GM18508 (cell line): Measurements from ENCODE around the gene PSMB3.

Source experiments
- ATAC-seq: cut with Tn5 transposase; IDR thresholded peaks from one replicate; pipeline ENCODE4 v1.9.1; 2021; ENCODE audit warnings: moderate number of reproducible peaks; ENCODE audit not compliant: insufficient read depth, unreplicated experiment

The PSMB3 gene

DNA sequence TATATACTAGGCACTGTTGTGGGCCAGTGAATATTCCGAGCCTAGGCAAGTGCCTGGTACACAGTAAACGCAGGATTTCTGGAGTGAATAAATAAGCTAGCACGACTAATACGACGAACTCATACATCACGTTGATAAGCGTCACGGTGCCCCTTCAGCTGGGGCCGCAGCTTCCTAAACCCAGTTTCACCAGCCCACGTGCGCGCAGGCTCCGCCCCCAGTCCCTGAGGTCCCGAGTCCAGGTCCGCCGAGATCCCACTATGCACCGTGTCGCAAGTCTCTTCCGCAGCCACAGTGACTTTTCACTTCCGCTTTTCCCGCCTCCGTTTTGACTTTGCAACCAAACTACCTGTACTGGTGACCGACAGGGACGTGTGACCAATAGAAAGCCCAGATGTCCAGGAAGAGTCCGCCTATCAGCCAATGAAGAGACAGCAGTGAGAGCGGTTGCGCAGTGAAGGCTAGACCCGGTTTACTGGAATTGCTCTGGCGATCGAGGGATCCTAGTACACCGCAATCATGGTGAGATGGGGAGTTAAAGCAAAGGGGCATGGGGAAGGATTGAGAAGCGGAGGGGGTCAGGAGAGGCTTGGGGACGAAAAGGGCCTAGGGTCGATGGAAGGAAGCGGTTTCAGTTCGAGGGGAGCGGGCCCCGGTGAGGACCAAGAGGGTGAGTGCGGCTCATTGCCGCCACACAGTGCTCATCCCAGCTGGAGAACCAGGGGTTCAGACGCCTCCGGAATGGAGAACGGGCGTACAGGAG lies at the start of gene PSMB3:
Gene PSMB3, plus strand, starts transcription at position 434 of the 763 bp plus-strand sequence. Its CDS starts 86 bp downstream, at position 520.
- peak; percentile 78 for ATAC-seq

DNA sequence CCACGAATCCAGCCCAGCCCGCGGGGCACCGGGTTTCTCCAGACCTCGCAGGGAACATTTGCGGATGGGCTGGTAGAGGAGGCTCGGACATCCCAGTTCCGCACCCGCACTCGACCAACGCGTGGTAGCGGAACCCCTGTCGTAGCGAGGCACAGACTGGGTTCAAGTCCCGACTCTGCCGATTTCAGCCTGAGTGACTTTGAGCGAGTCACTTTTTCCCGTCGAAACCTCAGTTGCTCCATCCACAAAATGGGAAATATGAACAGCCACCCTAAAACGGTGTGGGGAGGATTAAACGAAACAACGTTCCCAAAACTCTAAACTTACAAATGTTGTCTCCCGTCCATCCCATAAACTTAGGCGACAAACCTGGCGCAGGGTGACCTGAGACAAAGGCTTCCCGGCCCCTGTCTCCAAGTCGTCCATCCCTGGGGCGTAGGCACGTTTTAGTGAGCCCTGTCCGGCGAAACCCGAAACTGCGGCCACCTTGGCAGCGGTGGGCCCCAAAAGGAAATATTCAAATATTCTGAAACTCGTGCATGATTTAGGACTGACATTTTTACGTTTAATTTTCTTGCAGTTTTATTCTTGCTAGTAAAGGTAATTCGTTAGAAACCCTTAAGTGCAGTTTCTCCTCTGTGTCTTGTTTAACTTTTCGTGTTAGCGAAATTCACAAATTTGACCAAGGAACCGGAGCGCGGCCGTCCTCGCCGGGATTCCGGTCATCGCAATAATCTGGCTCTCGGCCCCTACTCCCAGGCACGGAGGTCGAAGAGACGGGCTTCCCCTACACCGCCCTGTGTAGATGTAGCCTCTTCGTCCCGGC lies 49.4 kb upstream of the PSMB3 start:
- no peak for ATAC-seq

DNA sequence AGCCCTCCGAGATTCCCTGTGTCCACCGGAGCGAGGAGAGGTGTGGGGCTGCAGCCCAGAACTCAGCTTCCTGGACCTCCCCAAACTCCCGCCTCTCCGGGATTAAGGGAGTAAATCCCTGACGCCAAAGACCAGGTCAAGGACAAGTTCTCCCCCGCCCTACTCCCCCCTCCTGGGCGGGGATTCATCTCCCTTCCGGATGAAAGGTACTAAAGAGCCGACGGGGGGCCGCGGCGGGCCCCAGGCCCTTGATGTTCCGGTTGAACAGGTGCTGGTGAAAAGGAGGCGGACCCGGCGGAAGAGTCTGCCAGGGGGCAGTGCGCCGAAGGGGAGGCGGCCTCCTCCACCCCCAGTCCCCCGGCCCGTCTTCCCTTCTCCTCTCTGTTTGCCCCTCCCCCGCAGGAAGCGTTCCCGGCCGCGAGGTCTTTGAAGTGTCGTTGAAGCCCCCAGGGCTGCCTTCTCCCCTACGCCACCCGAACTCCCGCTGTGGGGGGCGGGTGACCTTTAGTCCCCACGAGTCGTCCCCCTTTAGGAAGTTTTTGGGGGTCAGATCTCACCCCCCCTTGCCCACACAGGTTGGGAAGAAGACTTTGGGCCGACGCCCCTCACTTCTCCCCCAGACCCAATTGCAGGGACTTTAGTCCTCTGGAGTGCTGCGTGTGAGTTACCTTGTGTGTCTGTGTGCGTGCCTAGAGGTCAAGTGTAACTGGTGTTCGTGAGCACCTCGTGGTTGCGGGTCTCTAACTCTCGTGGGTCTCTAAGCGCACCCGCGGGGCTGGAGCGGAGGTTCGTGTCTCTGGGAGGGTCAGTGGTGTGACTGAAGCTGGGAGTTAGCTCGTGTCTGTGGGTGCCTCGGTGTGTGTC lies 48.6 kb upstream of the PSMB3 start:
- ATAC-seq: no peak

DNA sequence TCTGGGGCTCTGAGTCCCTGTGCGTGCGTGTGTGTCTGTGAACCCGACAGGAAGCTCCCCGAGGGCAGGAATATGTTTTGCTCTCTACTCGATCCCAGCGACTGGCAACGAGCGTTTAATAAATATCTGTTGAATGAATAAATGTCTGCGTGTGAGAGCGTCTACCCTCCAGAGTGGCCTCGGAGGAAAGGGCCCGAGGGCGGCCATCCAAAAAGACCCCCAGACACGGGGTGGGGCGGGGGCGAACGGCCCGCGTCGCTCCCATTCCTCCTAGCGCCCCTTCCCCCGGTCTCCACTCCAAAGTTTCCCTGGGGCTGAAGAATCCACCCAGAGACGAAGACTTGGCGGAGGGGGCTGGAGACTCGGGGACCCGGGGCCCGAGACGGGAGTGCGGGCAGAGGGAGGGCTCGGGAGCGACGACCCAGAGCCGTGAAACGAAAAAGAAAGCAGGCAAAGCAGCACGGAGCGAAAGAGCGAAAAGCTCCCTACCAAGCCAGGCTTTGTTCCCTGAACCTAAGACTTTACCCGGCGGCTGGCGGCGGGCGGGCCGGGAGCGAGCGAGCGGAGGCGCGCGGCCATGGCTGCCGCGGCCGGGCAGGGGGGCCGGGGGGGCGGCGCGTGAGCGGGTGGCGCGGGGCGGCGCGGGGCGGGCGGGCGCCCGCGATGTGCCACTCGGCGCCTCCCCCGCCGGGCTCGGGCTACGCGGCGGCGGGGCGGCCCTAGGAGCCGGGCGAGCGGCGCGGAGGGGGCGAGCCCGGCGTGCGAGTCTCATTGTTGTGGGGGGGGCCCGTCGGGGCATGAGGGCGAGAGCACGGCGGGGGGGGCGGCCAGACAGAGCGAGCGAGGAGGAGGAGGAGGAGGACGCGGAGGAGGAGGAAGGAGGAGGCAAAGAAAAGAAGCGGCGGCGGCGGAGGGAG lies 47.7 kb upstream of the PSMB3 start, which contains the start of gene MLLT6:
Gene MLLT6, plus strand, starts transcription at position 668 of the 917 bp plus-strand sequence. CDS start 360 bp downstream, outside the sequence.
- ATAC-seq: no peak

DNA sequence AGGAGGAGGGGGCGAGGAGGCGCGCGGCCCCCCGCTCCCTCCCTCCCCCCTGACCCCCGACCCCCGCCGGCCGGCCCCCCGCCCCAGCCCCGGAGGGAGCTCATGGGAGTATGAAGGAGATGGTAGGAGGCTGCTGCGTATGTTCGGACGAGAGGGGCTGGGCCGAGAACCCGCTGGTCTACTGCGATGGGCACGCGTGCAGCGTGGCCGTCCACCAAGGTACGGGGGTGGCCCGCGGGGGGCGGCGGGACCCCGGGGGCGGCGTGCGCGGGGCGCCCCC lies 47.1 kb upstream of the PSMB3 start:
- no peak for ATAC-seq

DNA sequence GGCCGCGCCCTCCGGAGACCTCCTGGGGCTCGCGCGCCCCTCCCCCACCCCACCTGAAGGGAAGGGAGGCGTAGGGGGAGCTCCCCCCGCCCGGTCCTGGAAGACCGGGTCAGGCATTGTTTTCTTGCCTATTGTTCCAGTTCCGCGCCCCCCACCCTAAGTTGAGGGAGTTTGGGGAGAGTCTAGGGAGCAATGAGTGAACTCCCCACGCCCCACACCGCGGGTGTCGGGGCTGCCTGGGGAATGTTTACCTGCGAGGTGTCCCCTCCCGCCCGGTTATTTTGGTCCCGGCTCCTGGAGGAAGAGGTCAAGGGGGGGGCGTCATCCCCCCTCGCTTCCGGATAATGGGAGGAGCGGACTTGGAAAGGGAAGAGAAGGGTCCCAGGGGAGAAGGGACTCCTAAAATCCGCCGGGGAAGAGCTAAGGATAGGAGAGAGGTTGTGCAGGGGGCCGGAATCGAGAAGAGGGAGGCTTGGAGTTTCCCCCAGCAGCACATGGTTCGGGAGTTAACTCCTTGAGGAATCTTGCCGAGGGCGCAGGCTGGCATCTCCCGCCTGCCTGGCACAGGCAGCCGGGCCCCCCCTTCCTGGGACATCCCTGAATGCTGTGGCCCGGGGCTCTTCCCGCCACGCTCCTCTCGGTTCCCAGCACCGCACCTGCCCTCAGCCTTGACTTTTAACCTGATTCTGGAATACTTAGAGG lies 46.6 kb upstream of the PSMB3 start:
- no peak for ATAC-seq

DNA sequence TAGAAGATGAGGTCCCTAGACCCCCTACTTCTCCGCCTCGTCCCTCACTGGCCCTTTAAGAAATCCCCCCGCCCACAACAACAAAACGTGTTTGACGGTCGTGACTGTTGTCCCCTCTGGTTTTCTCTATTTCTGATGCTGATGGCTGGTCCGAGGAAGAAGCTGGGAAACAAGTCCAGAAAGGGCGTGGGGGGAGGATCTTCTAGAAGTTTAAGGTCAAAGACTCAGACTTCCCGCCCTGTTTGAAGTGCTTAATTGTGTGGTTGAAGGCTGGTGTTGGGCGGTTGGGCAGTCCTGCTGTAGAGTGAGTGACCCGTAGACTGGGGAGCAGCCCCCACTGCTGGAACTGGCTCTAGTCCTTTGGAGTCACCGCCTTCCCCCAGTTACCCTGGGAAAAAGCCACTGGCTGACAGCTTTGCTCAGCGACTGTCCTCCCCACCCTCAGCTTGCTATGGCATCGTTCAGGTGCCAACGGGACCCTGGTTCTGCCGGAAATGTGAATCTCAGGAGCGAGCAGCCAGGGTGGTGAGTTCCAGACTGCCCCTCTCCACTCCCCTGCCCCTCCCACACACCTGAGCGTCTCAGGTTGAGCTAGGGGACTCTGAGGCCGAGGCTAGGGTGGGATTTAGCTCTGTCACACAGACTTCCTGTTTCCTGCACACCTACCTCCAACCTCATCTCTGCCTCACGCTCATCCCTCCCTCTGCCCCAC lies 45.9 kb upstream of the PSMB3 start:
- no peak for ATAC-seq

DNA sequence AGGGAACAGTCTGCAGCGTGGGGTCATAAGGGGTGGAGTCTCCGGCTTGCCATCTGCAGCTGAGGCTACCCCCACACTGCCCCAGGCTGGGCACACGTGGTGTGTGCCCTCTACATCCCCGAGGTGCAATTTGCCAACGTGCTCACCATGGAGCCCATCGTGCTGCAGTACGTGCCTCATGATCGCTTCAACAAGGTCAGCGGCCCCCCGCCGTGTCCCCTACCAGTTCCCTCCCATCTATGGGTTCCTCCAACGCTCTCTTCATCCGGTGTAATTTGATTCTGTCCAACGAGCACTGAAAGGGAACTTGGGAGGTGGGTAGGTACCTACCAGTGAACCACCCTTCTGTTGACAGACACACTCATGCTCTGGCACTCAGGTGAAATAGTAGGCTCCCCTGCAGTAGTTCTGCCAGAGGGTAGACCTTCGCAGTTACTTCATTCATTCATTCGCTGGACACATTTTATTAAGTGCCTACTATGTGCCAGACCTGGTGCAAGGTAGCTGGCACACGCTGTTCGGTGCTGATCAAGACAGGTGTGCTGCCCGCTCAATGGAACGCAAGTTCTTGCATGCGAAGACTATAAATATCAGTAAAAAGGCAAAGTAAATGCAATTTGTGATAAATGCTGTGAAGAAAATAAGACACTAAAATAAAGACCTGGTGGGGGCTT lies 44.7 kb upstream of the PSMB3 start:
- ATAC-seq: no peak

DNA sequence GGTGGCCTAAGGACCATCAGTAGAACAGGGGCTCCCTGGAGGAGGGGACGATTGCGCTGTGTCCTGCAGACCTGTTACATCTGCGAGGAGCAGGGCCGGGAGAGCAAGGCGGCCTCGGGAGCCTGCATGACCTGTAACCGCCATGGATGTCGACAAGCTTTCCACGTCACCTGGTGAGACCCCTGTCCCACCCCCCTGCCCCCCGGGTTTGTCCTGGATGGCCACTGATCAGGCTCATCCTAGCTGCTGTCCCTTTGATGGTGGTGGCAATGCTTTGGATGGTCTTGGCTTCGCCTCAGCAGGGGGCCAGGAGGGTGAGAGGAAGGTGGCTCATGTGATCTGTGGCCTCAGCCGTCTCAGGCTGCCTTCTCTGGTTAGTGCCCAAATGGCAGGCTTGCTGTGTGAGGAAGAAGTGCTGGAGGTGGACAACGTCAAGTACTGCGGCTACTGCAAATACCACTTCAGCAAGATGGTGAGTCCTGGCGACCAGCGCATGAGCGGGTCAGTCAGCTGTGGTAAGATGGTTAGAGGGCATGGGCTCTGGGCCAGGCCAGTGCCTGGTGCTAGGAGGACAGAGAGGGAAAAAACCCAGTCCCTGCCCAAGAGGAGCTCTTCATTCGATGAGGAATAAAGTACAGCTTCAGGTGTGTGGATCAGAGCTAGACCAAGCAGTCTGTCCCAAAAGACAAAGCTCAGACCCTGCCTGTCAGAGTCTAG lies 43.3 kb upstream of the PSMB3 start:
- ATAC-seq: no peak

DNA sequence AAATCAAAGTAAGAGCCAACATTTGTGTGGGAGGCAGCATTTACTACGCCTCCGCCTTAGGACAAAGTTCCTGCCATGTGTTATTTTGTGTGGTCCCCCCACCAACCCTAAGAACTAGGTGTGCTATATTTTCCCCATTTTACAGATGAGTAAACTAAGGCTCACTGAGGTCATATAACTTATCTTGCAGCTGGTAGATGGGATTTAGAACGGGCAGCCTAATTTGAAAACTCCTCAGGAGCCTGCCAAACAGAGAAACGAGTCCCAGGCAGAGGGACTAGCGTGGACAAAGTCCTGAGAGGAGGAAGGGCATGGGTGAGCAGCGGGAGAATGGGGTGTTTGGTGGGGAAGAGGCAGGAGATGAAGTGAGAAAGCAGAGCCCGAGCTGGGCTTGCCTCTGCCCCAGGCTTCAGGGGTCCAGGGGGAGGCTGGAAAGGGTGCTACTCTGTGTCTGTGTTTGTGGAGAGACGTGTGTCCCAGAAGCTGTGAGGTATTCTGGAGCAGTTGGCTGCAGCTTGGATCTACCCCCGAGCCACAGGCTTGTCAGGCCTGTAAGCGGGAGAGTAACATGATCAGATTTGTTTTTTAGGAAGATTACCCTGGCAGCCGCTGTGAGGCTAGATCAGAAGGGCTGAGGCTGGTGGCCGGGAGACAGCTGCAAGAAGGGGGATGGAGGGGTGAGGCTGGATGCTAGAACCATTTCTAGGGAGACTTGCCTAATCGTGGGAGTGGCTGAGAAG lies 42.5 kb upstream of the PSMB3 start:
- no peak for ATAC-seq

DNA sequence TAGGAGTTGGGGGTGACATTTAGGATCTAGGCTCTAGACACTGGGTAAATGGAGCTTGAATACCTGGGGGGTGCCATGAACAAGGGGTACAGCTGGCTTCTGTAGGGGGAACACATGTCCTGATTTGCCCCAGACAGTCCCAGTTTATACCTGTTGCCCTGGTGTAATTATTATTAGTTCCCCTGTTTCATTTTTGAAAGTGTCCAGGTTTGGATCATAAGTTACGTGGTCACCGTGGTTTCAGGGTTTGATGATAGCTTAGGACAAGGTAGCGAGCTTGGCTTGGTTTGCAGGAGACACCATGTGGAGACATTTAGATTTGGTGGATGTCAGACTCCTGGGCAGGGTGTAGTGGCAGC lies 42.0 kb upstream of the PSMB3 start:
- ATAC-seq: no peak

DNA sequence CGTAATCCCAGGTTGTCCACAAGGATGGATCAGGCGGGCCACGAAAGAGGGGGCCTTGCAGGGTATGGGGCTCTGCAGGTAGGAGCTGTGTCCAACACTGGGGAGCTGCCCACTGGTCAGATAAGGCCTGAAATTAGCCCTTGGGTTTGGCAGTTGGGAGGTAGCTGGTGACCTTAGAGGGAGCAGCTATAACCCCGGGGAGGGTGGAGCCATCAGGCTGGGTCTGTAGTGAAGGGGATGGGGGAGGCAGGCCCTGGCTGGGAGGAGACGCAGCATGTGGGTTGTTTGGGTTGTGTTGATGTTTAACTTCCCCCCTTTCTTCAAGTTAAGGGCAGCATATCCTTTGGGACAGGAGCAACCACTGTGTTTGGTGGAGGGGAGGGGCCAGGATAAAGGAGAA lies 41.6 kb upstream of the PSMB3 start:
- no peak for ATAC-seq

DNA sequence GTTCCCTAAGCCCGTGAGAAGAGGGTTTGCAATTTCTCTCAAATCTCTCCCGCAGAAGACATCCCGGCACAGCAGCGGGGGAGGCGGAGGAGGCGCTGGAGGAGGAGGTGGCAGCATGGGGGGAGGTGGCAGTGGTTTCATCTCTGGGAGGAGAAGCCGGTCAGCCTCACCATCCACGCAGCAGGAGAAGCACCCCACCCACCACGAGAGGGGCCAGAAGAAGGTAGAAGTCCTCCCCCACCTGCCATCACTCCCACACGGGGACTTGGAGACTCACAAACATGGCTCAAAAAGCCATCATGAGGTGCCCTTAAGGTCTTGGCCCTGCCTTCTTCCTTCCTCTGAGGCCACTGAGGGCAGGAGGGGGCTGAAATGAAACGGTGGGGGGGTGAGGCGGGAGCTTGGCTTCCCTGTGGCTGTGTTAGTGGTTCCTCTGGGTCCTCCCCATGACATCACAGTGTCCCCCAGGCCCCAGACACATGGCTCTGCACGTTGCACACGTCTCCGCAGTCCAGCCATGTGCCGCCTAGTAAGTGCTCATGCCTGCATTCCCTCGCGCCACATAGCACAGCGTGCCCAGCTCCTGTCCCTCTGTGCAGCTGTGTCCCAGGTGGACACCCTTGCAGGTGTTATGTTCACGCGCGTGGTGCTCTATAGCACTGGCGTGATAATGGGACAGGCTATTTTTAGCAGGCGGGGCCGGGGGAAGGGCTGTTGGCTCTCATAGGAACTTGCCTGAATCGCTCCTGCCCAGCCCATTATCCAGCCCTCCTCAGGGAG lies 40.6 kb upstream of the PSMB3 start:
- no peak for ATAC-seq

DNA sequence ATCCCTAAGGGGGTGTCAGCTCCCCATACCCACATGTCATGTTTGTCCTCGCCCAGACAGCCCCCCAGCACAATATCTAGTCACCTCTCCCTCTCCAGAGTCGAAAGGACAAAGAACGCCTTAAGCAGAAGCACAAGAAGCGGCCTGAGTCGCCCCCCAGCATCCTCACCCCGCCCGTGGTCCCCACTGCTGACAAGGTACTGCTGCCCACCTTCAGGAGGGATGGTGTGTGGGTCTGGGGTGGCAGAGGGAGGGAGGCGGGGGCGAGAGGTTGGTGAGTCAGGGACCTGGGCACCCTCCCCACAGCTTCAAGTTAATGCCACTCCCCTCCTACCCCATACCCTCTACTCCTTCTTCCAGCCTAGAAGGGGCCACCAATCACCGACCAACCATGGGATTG lies 39.9 kb upstream of the PSMB3 start:
- ATAC-seq: no peak

DNA sequence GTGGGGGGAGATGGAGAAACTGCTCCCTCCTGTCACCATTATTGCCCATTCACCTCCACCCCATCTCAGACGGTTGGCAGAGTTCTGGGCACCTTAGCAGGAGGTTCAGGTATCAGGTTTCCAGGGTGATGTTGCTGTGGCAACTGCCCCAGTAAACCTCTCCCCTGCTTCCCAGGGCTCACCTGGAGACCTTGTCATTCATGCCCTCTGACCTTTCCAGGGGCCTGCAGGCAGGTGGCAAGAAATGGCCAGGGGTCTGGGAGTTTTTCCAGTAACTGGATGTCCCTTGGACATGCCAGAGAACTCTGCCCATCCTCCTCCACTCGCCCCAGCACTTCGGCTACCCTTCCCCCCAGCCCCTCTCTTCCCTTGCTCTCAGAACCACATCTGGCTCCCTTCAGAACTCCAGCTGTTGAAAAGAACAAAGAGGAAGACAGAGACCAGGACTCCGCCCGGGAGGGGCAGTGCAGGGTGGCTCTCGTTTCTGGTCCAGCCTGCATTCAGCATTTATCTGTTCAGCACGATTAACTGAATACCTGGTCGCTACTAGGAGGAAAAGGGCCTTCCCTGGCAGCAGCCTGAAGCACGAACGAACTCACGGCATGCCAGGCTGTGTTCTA lies 39.0 kb upstream of the PSMB3 start:
- no peak for ATAC-seq
